Mesendoderm (in vitro differentiated cells): ENCODE measurements around the gene STEAP1B.

Experiments
- DNase-seq: peaks from one replicate; pipeline ENCODE4 v3.0.0; 2013
- H2AK5ac ChIP-seq: 2 replicates; pipeline ENCODE4 v1.6.1; 2013; ENCODE audit warnings: low read length, inconsistent platforms
- H2BK120ac ChIP-seq: 2 replicates; pipeline ENCODE4 v1.6.1; 2013; ENCODE audit warnings: low read depth, mild to moderate bottlenecking, low read length, moderate library complexity, mixed read lengths
- H2BK15ac ChIP-seq: replicated peaks from 2 replicates; pipeline ENCODE4 v1.6.1; 2013; ENCODE audit warnings: low read depth, mild to moderate bottlenecking, moderate library complexity
- H2BK5ac ChIP-seq: 2 replicates; pipeline ENCODE4 v1.6.1; 2013; ENCODE audit warnings: low read length, inconsistent platforms
- H3K18ac ChIP-seq: 2 replicates; pipeline ENCODE4 v1.6.1; 2013; ENCODE audit warnings: mild to moderate bottlenecking, low read length, mixed read lengths
- H3K23ac ChIP-seq: one replicate; pipeline ENCODE4 v1.6.1; 2013; ENCODE audit warnings: low read length
- H3K27ac ChIP-seq: 2 replicates; pipeline ENCODE4 v1.5.1; 2013; ENCODE audit warnings: low read depth, mild to moderate bottlenecking, inconsistent platforms, low read length, moderate library complexity
- H3K27me3 ChIP-seq: 2 replicates; pipeline ENCODE4 v1.6.1; 2013; ENCODE audit warnings: low read length, control low read depth, mild to moderate bottlenecking, inconsistent platforms; ENCODE audit not compliant: insufficient read depth, poor library complexity
- H3K36me3 ChIP-seq: 2 replicates; pipeline ENCODE4 v1.6.1; 2013; ENCODE audit warnings: low read length, inconsistent platforms; ENCODE audit not compliant: control insufficient read depth, insufficient read depth
- H3K4ac ChIP-seq: one replicate; pipeline ENCODE4 v1.6.1; 2013; ENCODE audit warnings: low read depth, mild to moderate bottlenecking, low read length, moderate library complexity
- H3K4me1 ChIP-seq: 2 replicates; pipeline ENCODE4 v1.6.1; 2013; ENCODE audit warnings: low read depth, low read length, inconsistent platforms; ENCODE audit not compliant: control insufficient read depth
- H3K4me2 ChIP-seq: 2 replicates; pipeline ENCODE4 v1.6.1; 2013; ENCODE audit warnings: low read length
- H3K4me3 ChIP-seq: 2 replicates; pipeline ENCODE4 v1.5.1; 2013; ENCODE audit warnings: mild to moderate bottlenecking, low read length
- H3K56ac ChIP-seq: one replicate; pipeline ENCODE4 v1.6.1; 2013; ENCODE audit warnings: low read length
- H3K79me1 ChIP-seq: 2 replicates; pipeline ENCODE4 v1.6.1; 2013; ENCODE audit warnings: low read length, inconsistent platforms
- H3K79me2 ChIP-seq: 2 replicates; pipeline ENCODE4 v1.6.1; 2013; ENCODE audit warnings: mild to moderate bottlenecking, low read length; ENCODE audit not compliant: control insufficient read depth, insufficient read depth
- H3K9ac ChIP-seq: 2 replicates; pipeline ENCODE4 v1.6.1; 2013; ENCODE audit warnings: low read length, inconsistent platforms
- H4K5ac ChIP-seq: one replicate; pipeline ENCODE4 v1.6.1; 2013; ENCODE audit warnings: low read length
- H4K8ac ChIP-seq: one replicate; pipeline ENCODE4 v1.6.1; 2013; ENCODE audit warnings: low read depth, mild to moderate bottlenecking, control low read depth, low read length, moderate library complexity
- WGBS: extraction: QIAGEN DNeasy Blood & Tissue Kit; methylation state at CpG from one replicate; pipeline ENCODE4 v1.1.7; 2013; ENCODE audit warnings: low lambda C conversion rate, missing lambda C conversion rate; ENCODE audit not compliant: insufficient coverage; ENCODE audit errors: extremely low coverage; 5-methylcytosine and 5-hydroxymethylcytosine counted together

The STEAP1B gene

GRCh38 chr7:22444181-22444971, 55.6 kb downstream of the STEAP1B start:
- Histone ChIP-seq H3K36me3 (no peaks in the 10 kb centered on the region), H2BK15ac (no peak overlapping the region), H3K56ac (no peak overlapping the region), H3K4me1 (peaks cover 4% of the 10 kb centered on the region), H4K8ac (no peak overlapping the region), H3K27ac (no peak overlapping the region), H2BK120ac (no peak overlapping the region), H2AK5ac (no peak overlapping the region), H4K5ac (no peak overlapping the region), H3K4ac (no peak overlapping the region), H2BK5ac (no peak overlapping the region), H3K23ac (no peak overlapping the region), H3K79me1 (no peaks in the 10 kb centered on the region), H3K4me2 (no peak overlapping the region), H3K4me3 (no peak overlapping the region), H3K79me2 (no peaks in the 10 kb centered on the region), H3K18ac (no peak overlapping the region), H3K9ac (no peak overlapping the region), H3K27me3 (no peaks in the 10 kb centered on the region)
- DNase-seq = no peak
- WGBS = no CpG with 5 or more reads among the region's 13 CpGs

- no peak overlapping the region for H3K4me3 ChIP-seq
- no peak overlapping the region for H2BK5ac ChIP-seq
- no peak overlapping the region for H3K23ac ChIP-seq
- no peak overlapping the region for H2AK5ac ChIP-seq
- no peak overlapping the region for H4K8ac ChIP-seq
- H3K4me2 ChIP-seq = no peak overlapping the region
- no peak overlapping the region for H3K18ac ChIP-seq
- peaks cover 4% of the 10 kb centered on the region for H3K4me1 ChIP-seq
- no CpG with 5 or more reads among the region's 7 CpGs for WGBS
- H2BK120ac ChIP-seq = no peak overlapping the region
- H3K4ac ChIP-seq = no peak overlapping the region
- no peaks in the 10 kb centered on the region for H3K79me1 ChIP-seq
- H2BK15ac ChIP-seq = no peak overlapping the region
- no peak for DNase-seq
- H3K27ac ChIP-seq = no peak overlapping the region
- no peak overlapping the region for H3K9ac ChIP-seq
- no peaks in the 10 kb centered on the region for H3K27me3 ChIP-seq
- no peak overlapping the region for H4K5ac ChIP-seq
- no peaks in the 10 kb centered on the region for H3K79me2 ChIP-seq
- H3K36me3 ChIP-seq = no peaks in the 10 kb centered on the region
- peak overlapping the region; percentile 30 for H3K56ac ChIP-seq
Observed at GRCh38 chr7:22443370-22444180, 56.4 kb downstream of the STEAP1B start.

GRCh38 chr7:22442882-22443369, 57.1 kb downstream of the STEAP1B start:
- Histone ChIP-seq H3K56ac (no peak overlapping the region), H2BK15ac (no peak overlapping the region), H3K9ac (no peak overlapping the region), H3K4me1 (peaks cover 4% of the 10 kb centered on the region), H2BK120ac (no peak overlapping the region), H3K27me3 (no peaks in the 10 kb centered on the region), H4K5ac (no peak overlapping the region), H3K4me2 (no peak overlapping the region), H3K18ac (no peak overlapping the region), H3K23ac (no peak overlapping the region), H3K4me3 (no peak overlapping the region), H3K79me2 (no peaks in the 10 kb centered on the region), H3K36me3 (no peaks in the 10 kb centered on the region), H2AK5ac (no peak overlapping the region), H3K79me1 (no peaks in the 10 kb centered on the region), H3K27ac (no peak overlapping the region), H3K4ac (no peak overlapping the region), H4K8ac (no peak overlapping the region), H2BK5ac (no peak overlapping the region)
- DNase-seq = peak; percentile 28
- no CpG with 5 or more reads among the region's 3 CpGs for WGBS

GRCh38 chr7:22442187-22442881, 57.7 kb downstream of the STEAP1B start:
- H3K79me1 ChIP-seq = no peaks in the 10 kb centered on the region
- no peak overlapping the region for H3K27ac ChIP-seq
- H3K9ac ChIP-seq = no peak overlapping the region
- peaks cover 4% of the 10 kb centered on the region for H3K4me1 ChIP-seq
- H4K5ac ChIP-seq = no peak overlapping the region
- no peaks in the 10 kb centered on the region for H3K27me3 ChIP-seq
- H2AK5ac ChIP-seq = no peak overlapping the region
- peak; percentile 60 for DNase-seq
- H3K18ac ChIP-seq = no peak overlapping the region
- no peak overlapping the region for H2BK5ac ChIP-seq
- no peak overlapping the region for H3K4me3 ChIP-seq
- no peaks in the 10 kb centered on the region for H3K36me3 ChIP-seq
- H3K23ac ChIP-seq = no peak overlapping the region
- H3K56ac ChIP-seq = no peak overlapping the region
- H3K79me2 ChIP-seq = no peaks in the 10 kb centered on the region
- H4K8ac ChIP-seq = no peak overlapping the region
- no peak overlapping the region for H3K4me2 ChIP-seq
- H2BK120ac ChIP-seq = no peak overlapping the region
- no CpG with 5 or more reads among the region's 8 CpGs for WGBS
- H2BK15ac ChIP-seq = no peak overlapping the region
- no peak overlapping the region for H3K4ac ChIP-seq

GRCh38 chr7:22441157-22441556, 58.8 kb downstream of the STEAP1B start:
- Histone ChIP-seq H3K4ac (no peak overlapping the region), H3K27me3 (no peaks in the 10 kb centered on the region), H4K8ac (no peak overlapping the region), H3K79me1 (no peaks in the 10 kb centered on the region), H3K4me2 (no peak overlapping the region), H3K23ac (no peak overlapping the region), H3K56ac (no peak overlapping the region), H3K9ac (no peak overlapping the region), H3K27ac (no peak overlapping the region), H2BK120ac (no peak overlapping the region), H4K5ac (no peak overlapping the region), H3K36me3 (no peaks in the 10 kb centered on the region), H3K4me1 (peaks cover 4% of the 10 kb centered on the region), H3K4me3 (no peak overlapping the region), H3K79me2 (no peaks in the 10 kb centered on the region), H3K18ac (no peak overlapping the region), H2BK5ac (no peak overlapping the region), H2AK5ac (no peak overlapping the region), H2BK15ac (no peak overlapping the region)
- DNase-seq = no peak
- no CpG with 5 or more reads among the region's 3 CpGs for WGBS
